ENCODE results near the gene FBXL17.
A peak's percentile ranks its signal among the peaks of the same experiment; 100 is the strongest.
"Not testable (repeated sequence)": the region's sequence is repeated elsewhere in the genome, so short reads cannot be mapped to it uniquely, and the experiment has no call there.

FBXL17 gene

GRCh38 chr5:108381954-108382783, at the start of gene FBXL17:
FBXL17 (minus strand) TSS chr5:108382098.
- peak; percentile 76 to 86 for DNase-seq (ENCODE audit: low read depth in 2 of 2)

DNA sequence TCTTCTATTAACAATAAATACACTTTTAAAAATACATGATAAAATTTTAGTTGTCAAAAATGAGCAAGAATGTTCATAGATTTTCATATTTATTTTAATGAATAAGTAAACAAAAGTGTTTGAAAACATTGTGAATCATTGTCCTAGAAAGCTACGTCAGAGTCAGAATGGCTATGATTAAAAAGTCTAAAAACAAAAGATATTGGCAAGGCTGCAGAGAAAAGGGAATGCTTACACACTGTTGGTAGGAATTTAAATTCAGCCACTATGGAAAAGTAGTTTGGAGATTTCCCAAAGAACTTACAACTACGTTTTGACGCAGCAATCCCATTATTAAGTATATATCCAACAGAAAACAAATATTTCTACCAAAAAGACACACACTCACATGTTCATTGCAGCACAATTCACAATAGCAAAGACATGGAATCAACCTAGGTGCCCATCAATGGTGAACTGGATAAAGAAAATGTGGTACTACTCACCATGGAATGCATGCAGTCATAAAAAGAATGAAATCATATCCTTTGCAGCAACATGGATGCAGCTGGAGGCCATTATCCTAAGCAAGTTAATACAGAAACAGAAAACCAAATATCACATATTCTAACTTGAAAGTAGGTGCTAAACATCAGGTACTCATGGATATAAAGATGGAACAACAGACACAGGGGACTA, 49.2 kb upstream of the FBXL17 start:
- DNase-seq (ENCODE audit: low read depth in 2 of 2): no peak

- DNase-seq (ENCODE audit: low read depth in 2 of 2): no peak
Measured at GRCh38 chr5:108421713-108422112, 39.8 kb upstream of the FBXL17 start.

DNA sequence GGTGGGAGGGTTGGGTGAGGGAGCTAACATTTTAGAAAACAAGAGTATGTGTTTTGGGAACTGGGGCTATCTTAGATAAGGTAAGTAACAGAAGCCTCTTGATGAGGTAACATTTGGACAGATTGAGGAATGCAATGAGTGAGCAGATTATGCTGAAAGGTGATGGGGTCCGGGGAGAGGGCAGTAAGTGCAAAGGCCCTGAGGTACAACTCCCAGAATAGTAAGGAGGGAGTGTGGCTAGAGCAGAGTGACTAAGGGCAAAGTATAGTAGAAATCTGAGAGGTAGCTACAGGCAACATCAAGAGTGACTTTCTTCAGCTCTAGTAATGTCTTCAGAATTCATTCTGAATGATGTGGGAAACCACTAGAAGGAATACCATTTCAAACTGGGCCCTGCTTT, 38.9 kb upstream of the FBXL17 start:
- no peak for DNase-seq (ENCODE audit: low read depth in 2 of 2)

DNA sequence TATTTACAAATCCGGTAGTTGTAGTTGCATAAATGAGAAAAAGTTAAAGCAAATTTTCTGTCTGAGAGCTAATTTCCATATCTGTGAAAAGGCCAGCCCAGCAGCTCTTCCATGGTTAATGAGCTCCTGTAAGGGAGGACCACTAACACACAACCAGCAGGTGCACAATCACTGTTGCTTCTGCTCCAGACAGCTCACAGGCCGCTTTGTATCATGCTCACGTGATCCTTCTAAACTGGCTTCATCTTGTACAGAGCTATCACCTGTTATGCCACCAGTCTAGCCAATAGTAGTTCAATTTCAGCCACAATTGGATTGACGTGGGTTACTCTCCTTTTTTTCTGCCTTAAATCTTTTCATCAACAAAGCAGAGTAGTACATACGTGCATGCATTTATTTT, 38.3 kb upstream of the FBXL17 start:
- no peak for DNase-seq (ENCODE audit: low read depth in 2 of 2)

GRCh38 chr5:108418197-108418596, 36.3 kb upstream of the FBXL17 start:
- DNase-seq (ENCODE audit: low read depth in 2 of 2): no peak

GRCh38 chr5:108417166-108417670, 35.3 kb upstream of the FBXL17 start:
- no peak for DNase-seq (ENCODE audit: low read depth in 2 of 2)

GRCh38 chr5:108415726-108416125, 33.8 kb upstream of the FBXL17 start:
- no peak for DNase-seq (ENCODE audit: low read depth in 2 of 2)

GRCh38 chr5:108409786-108410185, 27.9 kb upstream of the FBXL17 start:
- DNase-seq (ENCODE audit: low read depth in 2 of 2): no peak

GRCh38 chr5:108405201-108405600, 23.3 kb upstream of the FBXL17 start:
- DNase-seq (ENCODE audit: low read depth in 2 of 2): not testable (repeated sequence)

DNA sequence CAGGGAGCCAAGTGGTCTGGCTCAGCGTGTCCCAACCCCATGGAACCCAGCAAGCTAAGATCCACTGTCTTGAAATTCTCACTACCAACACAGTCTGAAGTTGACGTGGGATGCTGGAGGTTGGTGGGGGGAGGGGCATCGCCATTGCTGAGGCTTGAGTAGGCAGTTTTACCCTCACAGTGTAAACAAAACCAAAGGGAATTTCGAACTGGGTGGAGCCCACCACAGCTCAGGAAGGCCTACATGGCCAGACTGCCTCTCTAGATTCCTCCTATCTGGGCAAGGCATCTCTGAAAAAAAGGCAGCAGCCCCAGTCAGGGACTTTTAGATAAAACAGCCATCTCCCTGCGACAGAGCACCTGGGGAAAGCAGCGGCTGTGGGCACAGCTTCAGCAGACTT, 17.1 kb upstream of the FBXL17 start:
- DNase-seq (ENCODE audit: low read depth in 2 of 2): no peak

GRCh38 chr5:108396837-108397236, 14.9 kb upstream of the FBXL17 start:
- DNase-seq (ENCODE audit: low read depth in 2 of 2): not testable (repeated sequence)

GRCh38 chr5:108387758-108388157, 5.9 kb upstream of the FBXL17 start:
- no peak for DNase-seq (ENCODE audit: low read depth in 2 of 2)

DNA sequence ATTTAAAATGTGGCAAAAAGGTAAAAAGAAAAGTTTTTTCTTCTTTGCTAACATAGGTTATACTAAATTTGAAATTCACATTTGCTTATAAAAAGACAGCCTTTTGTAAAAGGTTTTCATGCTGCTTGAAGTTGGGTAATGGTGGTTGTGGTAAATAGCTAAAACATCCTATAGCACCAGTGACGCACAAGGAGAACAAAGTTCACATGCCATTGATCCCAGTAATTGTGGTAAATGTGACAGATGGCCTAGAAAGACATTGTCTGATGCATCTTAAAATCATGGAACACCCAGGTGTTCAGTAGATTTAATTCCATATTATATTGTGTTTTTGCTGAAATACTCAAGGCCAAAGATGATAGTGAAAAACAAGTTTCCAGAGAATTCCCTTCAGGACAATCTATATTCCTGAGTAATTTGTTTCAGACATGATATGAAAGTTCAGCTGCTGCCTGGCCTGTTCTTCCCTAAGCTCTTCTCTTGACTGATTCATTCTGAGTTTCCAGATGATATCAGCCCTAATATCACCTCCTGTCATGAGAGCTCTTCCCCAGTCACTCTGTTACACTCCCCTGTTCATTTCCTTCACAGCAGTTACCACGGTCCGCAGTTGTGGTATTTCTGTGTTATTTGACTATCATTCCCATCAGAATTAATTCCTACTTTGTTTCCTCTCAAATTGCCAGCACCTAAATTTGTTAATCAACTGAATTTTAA, 4.6 kb upstream of the FBXL17 start:
- DNase-seq (ENCODE audit: low read depth in 2 of 2): no peak

GRCh38 chr5:108384741-108385140, 2.8 kb upstream of the FBXL17 start:
- no peak for DNase-seq (ENCODE audit: low read depth in 2 of 2)

DNA sequence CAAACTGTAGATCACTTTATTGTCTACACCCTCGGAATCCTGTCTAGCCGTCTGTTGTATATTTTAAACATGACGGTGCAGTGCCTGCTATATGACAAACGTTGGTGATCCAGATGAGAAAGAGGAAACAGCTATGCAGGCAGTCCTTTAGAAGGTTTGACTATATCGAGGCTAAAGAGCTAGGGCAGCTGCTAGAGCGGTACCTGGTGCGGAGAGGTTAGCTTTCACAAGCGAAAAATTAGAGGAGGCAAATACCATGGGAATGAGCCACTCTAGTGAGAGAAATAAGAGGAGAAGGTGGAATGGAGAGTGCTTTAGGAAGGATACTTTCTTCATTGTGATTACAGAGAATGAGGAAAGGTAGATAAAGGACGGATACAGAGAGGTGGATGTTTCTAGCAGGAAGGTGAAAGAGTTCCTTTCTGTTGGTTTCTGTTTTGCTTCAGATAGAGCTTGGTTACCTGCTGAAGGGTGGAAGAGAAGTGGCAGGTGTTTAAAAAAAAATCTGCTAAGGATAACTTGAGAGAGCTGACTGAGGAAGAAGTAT, 959 bp upstream of the FBXL17 start:
- DNase-seq (ENCODE audit: low read depth in 2 of 2): no peak

DNA sequence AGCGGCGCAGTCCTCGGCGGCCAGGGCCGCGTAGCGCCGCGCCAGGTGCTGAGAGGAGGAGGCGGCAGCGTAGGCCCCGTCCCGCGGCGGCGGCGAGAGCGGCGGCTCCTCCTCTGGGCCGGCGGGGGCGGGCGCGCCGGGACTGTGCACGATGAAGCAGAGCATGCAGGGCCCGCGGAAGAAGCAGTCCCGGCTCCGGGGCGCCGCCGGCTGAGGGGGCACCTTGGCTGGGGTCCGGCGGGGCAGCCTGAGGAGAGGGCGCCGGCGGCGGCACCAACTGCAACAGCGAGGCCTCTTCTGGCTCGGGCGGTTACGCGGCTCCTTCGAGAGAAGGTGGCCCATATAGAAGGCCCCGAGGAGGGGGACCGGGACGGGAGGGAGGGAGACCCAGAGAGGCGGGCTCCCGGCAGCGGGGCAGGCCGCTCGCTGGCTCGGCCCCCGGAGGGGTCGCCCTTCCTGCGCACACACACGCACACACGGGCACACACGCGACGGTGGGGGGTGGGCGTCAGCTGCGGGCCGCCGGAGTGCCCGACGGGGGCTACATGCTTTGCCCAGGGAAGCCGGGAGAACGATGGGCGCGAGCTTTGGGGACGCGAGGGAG, 446 bp downstream of the FBXL17 start:
- peak; percentile 62 to 68 for DNase-seq (ENCODE audit: low read depth in 2 of 2)

GRCh38 chr5:108380531-108381349, 1.2 kb downstream of the FBXL17 start:
- peak; percentile 22 to 35 for DNase-seq (ENCODE audit: low read depth in 2 of 2)

GRCh38 chr5:108379722-108380530, 2.0 kb downstream of the FBXL17 start:
- no peak for DNase-seq (ENCODE audit: low read depth in 2 of 2)

GRCh38 chr5:108375768-108376167, 6.1 kb downstream of the FBXL17 start:
- DNase-seq (ENCODE audit: low read depth in 2 of 2): no peak

Measured in stimulated activated CD4-positive, alpha-beta T cell treated with anti-CD3 and anti-CD28 coated beads, Interleukin-4, amount 100 ng/mL, for 48 hours (primary cell).